AG04449 (cell line): Measurements from ENCODE around the gene BCAT1.
A peak's percentile ranks its signal among the peaks of the same experiment; 100 is the strongest.

ENCODE experiments used
- CTCF ChIA-PET: fragments of 350-600 bp; formaldehyde crosslinking; extraction: SDS; loops from one replicate; lab custom pipeline; 2021; ENCODE audit warnings: antibody characterized with exemption; lab: Yijun Ruan, JAX
- POLR2A ChIA-PET: fragments of 400-600, 350-600 bp; formaldehyde crosslinking; extraction: SDS; loops from one replicate; lab custom pipeline; 2020; ENCODE audit warnings: antibody characterized with exemption, inconsistent platforms; lab: Yijun Ruan, JAX
- DNase-seq: peaks from one replicate; pipeline ENCODE4 v3.0.0-alpha.2; 2010; ENCODE audit warnings: low read depth, low spot score
- H3K4me3 ChIP-seq: 2 replicates; pipeline ENCODE4 v1.5.1; 2011; ENCODE audit warnings: low read depth, mild to moderate bottlenecking, control low read depth, low read length
- CTCF ChIP-seq: IDR thresholded peaks from one replicate; pipeline ENCODE4 v1.5.1; 2011; ENCODE audit warnings: mild to moderate bottlenecking, moderate library complexity, low read length, control low read depth, inconsistent platforms; ENCODE audit not compliant: insufficient read depth; ENCODE audit errors: missing control alignments

The BCAT1 gene

GRCh38 chr12:24955389-24955788 is 6.5 kb upstream of the BCAT1 start:
- TF ChIP-seq CTCF, result no peak

GRCh38 chr12:24954261-24954660 is 5.4 kb upstream of the BCAT1 start:
- DNase-seq, result no peak
- ChIA-PET POLR2A (no interaction called here), CTCF (interaction anchor here (0.8 kb wide), 1 partner anchor 8 kb away, joined by 3 read pairs; no protein-coding TSS in a partner anchor)
- no peak for TF ChIP-seq CTCF
- no peak overlapping the region for H3K4me3 ChIP-seq

More at GRCh38 chr12:24955389-24955788, 6.5 kb upstream of the BCAT1 start:
- CTCF ChIA-PET, result no interaction called here
- no peak for DNase-seq
- POLR2A ChIA-PET, result no interaction called here
- H3K4me3 ChIP-seq, result no peak overlapping the region

- POLR2A ChIA-PET, result interaction anchor here (0.6 kb wide), 2 partner anchors 24 to 114 kb away, joined by 3 to 4 read pairs; no protein-coding TSS in a partner anchor
- TF ChIP-seq CTCF, result no peak
- CTCF ChIA-PET, result interaction anchor here (2.0 kb wide), 2 partner anchors 9 to 202 kb away, joined by 6 to 12 read pairs; no protein-coding TSS in a partner anchor
- H3K4me3 ChIP-seq, result no peak overlapping the region
- no peak for DNase-seq
Measured at GRCh38 chr12:24952389-24952788, 3.5 kb upstream of the BCAT1 start.

GRCh38 chr12:24950231-24950834 is 1.4 kb upstream of the BCAT1 start:
- no peak for DNase-seq
- POLR2A ChIA-PET, result no interaction called here
- no peak overlapping the region for H3K4me3 ChIP-seq
- no peak for TF ChIP-seq CTCF
- CTCF ChIA-PET, result interaction anchor here (1.6 to 2.5 kb wide), 3 partner anchors 9 to 204 kb away, joined by 5 to 11 read pairs (median 6); no protein-coding TSS in a partner anchor

- ChIA-PET CTCF (interaction anchor here (1.0 to 2.5 kb wide), 3 partner anchors 13 to 207 kb away, joined by 3 to 5 read pairs (median 4); no protein-coding TSS in a partner anchor), POLR2A (no interaction called here)
- no peak for DNase-seq
- TF ChIP-seq CTCF, result no peak
- H3K4me3 ChIP-seq, result peak overlapping the region; percentile 68
Measured at GRCh38 chr12:24948420-24948756, 513 bp downstream of the BCAT1 start.
